GM21367 (cell line): ENCODE results near the gene STUM.
"Not testable (repeated sequence)": the region's sequence is repeated elsewhere in the genome, so short reads cannot be mapped to it uniquely, and the experiment has no call there.

ENCODE experiments used
- ATAC-seq: cut with Tn5 transposase; IDR thresholded peaks from one replicate; pipeline ENCODE4 v1.9.1; 2021; ENCODE audit not compliant: unreplicated experiment

STUM gene

GRCh38 chr1:226548256-226549093 lies at the start of gene STUM:
Gene STUM, plus strand, starts transcription at chr1:226548764. Its CDS starts 141 bp downstream, at chr1:226548905.
- no peak for ATAC-seq

- not testable (repeated sequence) for ATAC-seq
Observed at GRCh38 chr1:226499699-226500098, 48.9 kb upstream of the STUM start.

- no peak for ATAC-seq
Observed at GRCh38 chr1:226506021-226506420, 42.5 kb upstream of the STUM start.

- ATAC-seq, result no peak
Observed at GRCh38 chr1:226506921-226507320, 41.6 kb upstream of the STUM start.

DNA sequence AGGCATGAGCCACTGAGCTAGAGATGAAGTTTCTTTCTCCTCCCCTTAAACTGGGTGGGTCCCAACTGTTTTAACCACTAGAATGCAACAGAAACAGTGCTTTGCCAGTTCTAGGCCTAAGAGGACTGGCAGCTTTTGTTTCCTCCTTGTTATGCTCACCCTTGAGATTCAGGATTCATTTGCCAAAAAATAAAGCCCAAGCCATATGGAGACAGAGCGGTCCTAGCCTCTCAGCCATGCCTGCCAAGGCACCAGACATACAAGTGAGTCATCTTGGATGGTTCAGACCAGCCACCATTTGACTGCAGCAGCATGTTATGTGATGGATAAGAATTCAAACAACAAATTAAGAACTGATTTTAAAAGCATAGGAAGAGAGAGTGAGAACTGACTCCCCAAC lies 38.1 kb upstream of the STUM start:
- ATAC-seq, result no peak

DNA sequence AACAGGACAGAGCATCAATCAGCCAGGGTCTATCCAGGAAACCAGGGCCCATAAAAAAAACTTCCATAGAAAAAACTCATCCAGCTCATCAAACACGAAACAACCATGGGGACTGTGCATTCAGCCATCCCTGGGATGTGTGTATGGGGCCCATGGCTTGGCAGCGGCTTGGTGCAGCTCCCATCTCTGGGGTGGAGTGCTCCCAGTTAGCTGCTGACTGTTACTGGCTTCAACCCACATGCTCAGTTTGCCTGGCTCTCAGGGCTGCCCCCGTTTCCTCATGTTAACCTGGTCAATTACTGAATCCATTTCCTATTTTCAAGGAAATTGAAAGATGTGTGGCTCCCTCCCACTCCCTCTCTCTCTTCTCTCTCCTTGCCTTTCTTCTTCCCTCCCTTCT lies 37.3 kb upstream of the STUM start:
- ATAC-seq, result no peak

GRCh38 chr1:226512076-226512728 lies 36.4 kb upstream of the STUM start:
- ATAC-seq, result no peak

DNA sequence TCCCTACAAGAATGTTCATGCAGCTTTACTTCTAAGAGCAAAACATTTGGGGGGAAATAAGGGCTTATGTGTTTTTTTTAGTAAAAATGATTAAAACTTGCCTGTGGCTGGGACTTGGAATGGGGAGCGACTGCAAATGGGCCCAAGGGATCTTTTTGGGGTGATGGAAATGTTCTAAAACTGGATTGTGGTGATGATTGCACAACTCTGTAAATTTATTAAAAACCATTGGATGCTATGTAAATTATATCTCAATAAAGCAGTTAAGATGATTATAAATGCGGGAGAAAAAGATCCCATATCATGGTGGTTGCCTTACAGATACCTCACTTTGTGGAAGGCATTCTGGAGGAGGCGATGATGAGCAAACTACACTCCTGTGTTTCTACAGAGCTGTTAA lies 30.2 kb upstream of the STUM start:
- ATAC-seq, result no peak

- no peak for ATAC-seq
Observed at GRCh38 chr1:226519135-226519534, 29.4 kb upstream of the STUM start.

DNA sequence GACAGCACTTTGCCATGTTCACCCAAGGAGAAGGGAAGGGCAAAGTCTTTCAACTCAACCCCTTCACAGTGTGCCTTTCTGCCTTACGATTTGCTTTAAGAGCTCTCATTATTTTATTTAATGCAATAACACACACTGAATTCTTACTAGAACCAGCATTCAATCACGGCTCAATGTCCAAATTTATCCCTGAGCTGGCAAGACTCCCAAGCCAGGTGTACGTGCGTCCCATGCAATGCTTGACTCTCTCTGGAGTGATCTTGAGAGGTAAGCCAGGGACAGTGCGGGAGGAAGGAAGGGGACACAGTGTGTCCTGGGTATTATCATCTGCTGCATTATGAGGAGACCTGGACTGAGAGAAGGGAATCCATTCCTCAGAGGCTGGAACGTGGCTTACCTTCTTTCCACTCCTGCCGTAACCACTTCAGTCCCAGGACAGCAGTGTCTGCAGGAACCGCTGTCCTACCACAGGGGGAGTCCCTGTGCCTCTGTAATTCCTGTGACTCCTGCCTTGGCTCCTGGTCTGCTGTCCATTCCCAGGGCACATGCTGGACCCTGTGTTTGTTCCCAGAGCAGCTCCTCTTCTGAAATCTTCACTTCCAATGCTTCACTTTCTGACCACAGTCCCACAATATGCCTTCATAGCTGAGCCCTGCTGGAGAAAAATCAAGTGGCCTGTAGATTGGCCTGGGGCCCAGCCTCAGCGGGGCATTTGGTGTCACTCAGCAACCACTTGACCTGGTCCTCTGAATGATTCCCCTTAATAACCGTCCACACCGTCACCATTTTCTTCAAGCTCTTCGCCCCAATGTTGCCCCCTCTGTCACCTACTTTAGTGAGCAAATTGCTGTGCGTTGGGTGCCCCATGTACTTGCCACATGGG lies 28.6 kb upstream of the STUM start:
- no peak for ATAC-seq

- ATAC-seq, result no peak
Observed at GRCh38 chr1:226520640-226521355, 27.8 kb upstream of the STUM start.

GRCh38 chr1:226523646-226524406 lies 24.7 kb upstream of the STUM start:
- no peak for ATAC-seq

DNA sequence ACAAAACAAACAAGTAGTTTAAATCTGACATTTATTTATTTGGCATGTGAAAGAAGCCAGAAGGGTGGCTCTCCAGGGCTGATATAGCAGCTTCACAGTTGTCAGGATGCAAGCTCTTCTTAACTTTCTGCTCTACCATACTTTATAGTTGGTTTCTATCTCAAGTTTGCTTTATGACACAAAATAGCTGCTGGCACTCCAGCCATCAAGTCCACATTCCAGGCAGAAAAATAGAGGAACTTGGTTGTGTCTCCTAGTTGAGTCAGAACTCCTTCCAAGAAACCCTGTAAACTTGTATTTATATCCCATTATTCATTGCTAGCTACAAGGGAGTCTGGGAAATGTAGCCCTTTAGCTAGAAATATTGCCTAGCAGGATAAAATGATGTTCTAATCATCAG lies 24.0 kb upstream of the STUM start:
- ATAC-seq, result no peak

GRCh38 chr1:226525750-226526149 lies 22.8 kb upstream of the STUM start:
- ATAC-seq, result no peak

GRCh38 chr1:226526801-226527595 lies 21.6 kb upstream of the STUM start:
- ATAC-seq, result no peak

DNA sequence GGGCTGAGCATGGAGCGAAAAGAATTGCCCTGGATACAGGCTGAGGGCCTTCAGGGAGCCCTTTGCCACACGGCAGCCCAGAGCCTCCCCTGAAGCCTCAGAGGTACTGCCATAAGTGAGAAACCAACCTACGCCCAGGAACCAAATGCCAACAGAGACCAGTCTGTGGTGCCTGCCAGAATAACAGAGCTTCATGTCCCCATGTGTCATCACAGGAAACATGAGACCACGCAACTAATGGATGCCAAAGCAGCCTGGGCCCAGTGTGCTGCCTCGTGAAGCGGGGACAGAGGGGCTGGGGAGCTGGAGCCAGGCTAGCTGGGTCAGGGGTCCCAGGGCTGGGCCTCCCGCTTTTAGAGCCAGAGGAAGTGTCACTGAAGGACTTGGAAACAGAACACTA lies 18.7 kb upstream of the STUM start:
- no peak for ATAC-seq

DNA sequence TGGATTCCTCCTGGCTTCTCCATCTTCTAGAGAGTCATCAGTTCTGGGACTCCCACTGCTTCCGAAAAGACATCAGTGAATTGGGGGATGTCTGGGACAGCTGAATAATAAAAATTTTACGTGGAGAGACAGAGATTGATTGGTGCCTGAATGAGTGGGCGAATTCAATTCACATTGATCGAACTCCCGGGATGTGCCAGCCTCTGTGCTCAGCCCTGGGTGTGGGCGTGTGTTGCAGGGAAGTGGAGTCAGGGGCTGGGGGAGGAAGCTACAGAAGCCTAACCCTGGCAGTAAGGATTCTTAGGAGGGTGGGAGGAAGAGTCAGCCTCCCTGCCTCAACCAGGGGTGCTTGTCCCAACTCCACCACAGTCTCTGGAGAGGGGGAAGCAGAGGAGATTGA lies 18.0 kb upstream of the STUM start:
- ATAC-seq, result no peak

GRCh38 chr1:226531360-226532093 lies 17.0 kb upstream of the STUM start:
- no peak for ATAC-seq

DNA sequence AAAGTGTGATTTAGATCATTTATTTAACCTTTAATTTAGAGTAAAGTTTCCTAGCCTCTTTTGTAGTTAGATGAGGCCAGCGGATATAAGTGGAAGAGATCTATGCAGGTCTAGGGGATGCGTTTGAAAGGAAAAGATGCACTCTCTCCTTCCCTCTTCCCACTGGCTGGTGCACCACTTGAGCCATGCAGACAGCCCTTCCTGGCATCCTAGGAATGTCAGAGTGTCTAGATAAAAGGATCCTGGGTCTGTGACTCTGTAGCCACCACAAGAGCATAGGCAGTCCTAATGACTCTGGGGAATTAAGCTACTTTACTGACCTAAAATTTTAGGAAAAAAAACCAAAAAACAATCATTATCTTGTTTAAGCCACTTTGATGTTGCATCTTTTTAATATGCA lies 16.0 kb upstream of the STUM start:
- no peak for ATAC-seq
